Esophagus muscularis mucosa (tissue), 3 donors: Measurements from ENCODE around the gene AUTS2.

Source experiments
- POLR2A ChIP-seq: fragments of 450-650 bp; IDR thresholded peaks from one replicate; pipeline ENCODE4 v1.6.1; 2017; ENCODE audit warnings: antibody characterized with exemption, moderate library complexity, mild to moderate bottlenecking, low read depth
- POLR2AphosphoS5 ChIP-seq, 2 donors: sonication (generic); formaldehyde crosslinking; IDR thresholded peaks; one replicate each; pipeline ENCODE4 v1.6.1; 2017; ENCODE audit warnings: antibody characterized with exemption in 2 of 2
- TF ChIP-seq, protein P1 (sequence below), 3 experiments: fragments of 200-600 bp in 2 of 3; fragments of 450-650 bp in 1 of 3; sonication (generic) in 2 of 3; IDR thresholded peaks; one replicate each; pipeline ENCODE4 v1.5.1; 2017 to 2019; ENCODE audit warnings: antibody characterized with exemption in 3 of 3, mild to moderate bottlenecking in 2 of 3, moderate library complexity in 1 of 3

DNA sequence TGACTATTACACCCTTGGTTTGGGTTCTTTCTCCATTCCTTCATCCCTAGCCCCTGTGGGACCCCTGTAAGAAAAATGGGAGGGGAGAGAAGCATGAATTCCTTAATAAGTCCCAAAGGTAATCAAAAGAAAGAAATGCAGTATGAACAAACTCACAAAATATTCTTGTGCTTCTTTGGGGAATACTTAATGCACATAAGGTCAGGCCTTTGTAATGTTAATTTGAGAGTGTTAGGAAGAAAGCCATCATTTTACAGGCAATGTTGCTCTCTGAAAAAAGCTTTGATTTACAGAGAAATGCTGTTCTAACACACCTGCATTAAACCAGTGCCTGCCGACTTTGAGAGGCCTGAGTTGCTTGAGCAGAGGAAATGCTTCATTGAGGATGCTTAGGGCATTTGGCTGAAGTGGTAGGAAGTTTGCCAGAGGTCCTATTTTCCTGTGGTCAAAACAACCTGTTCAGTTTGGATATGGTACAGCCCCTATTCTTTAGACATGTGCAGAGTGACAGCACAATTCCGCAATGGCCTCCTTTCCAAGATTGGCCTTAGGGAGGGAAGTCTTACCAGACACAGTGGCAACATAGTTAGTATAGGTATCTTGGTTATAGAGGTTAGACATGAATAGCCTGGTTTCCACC is 643.4 kb downstream of the AUTS2 start:
- TF ChIP-seq, protein P1, sequence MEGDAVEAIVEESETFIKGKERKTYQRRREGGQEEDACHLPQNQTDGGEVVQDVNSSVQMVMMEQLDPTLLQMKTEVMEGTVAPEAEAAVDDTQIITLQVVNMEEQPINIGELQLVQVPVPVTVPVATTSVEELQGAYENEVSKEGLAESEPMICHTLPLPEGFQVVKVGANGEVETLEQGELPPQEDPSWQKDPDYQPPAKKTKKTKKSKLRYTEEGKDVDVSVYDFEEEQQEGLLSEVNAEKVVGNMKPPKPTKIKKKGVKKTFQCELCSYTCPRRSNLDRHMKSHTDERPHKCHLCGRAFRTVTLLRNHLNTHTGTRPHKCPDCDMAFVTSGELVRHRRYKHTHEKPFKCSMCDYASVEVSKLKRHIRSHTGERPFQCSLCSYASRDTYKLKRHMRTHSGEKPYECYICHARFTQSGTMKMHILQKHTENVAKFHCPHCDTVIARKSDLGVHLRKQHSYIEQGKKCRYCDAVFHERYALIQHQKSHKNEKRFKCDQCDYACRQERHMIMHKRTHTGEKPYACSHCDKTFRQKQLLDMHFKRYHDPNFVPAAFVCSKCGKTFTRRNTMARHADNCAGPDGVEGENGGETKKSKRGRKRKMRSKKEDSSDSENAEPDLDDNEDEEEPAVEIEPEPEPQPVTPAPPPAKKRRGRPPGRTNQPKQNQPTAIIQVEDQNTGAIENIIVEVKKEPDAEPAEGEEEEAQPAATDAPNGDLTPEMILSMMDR (IDR thresholded peaks at IDR 0.05): no peak
- TF ChIP-seq POLR2AphosphoS5 (IDR thresholded peaks at IDR 0.05) (no peak), POLR2A (no peak)
